Central memory CD8-positive, alpha-beta T cell (primary cell): ENCODE measurements around the gene NFKBIE.

ENCODE experiments used
- ATAC-seq: fragments of 150-1000 bp; cut with Tn5 transposase; replicated peaks from 2 replicates; pipeline ENCODE4 v1.10.0; 2022; ENCODE audit warnings: mild to moderate bottlenecking, moderate FRiP score, moderate number of reproducible peaks; ENCODE audit not compliant: poor library complexity, severe bottlenecking; ENCODE audit errors: extremely low read depth
- DNase-seq, 2 donors: peaks; one replicate each; pipeline ENCODE4 v3.0.0; 2021; ENCODE audit warnings: low spot score in 2 of 2
- H3K27ac Mint-ChIP-seq: one replicate; pipeline ENCODE4 v1.8.0; 2022; ENCODE audit warnings: low read depth, mild to moderate bottlenecking, moderate library complexity, mixed read lengths
- H3K27me3 Mint-ChIP-seq: one replicate; pipeline ENCODE4 v1.8.0; 2022; ENCODE audit warnings: mixed read lengths
- H3K36me3 Mint-ChIP-seq: one replicate; pipeline ENCODE4 v1.8.0; 2022; ENCODE audit warnings: mild to moderate bottlenecking, moderate library complexity, mixed read lengths; ENCODE audit not compliant: insufficient read depth
- H3K4me1 Mint-ChIP-seq: one replicate; pipeline ENCODE4 v1.8.0; 2022; ENCODE audit warnings: mixed read lengths
- H3K4me3 Mint-ChIP-seq: one replicate; pipeline ENCODE4 v1.8.0; 2022; ENCODE audit warnings: mild to moderate bottlenecking, moderate library complexity, mixed read lengths
- H3K9me3 Mint-ChIP-seq: one replicate; pipeline ENCODE4 v1.8.0; 2022; ENCODE audit warnings: mixed read lengths

Gene NFKBIE

DNA sequence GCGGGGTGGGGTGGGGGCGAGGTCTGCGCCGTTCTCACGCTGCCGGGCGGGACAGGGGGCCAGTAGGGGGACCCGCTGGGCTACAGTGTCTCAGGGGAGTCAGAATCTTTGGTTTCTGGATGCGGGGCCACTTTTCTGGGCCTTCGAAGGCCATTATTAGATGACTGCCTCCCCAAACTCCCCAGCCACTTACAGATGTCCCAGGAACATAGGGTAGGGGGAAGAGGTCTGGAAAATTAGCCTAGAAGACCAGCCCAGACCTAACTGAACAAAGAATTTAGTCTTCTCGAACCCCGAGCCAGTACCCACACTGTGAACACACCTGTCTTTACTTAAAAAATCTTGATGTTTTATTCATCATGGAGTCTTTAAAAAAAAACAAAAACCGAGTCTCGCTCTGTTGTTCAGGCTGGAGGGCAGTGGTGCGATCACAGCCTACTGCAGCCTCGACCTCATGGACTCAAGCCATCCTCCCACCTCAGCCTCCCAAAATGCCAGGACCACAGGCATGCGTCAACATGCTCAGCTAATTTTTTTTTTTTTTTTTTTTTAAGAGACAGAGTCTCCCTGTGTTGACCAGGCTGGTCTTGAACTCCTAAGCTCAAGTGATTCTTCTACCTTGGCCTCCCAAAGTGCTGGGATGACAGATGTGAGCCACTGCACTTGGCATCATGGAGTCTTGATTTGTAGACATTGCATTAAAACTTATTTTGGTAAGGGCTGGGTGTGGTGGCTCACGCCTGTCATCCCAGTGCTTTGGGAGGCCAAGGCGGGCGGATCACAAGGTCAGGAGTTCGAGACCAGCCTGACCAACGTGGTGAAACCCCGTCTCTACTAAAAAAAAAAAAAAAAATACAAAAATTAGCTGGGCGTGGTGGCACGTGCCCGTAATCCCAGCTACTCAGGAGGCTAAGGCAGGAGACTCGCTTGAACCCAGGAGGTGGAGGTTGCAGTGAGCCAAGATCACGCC, 45.3 kb downstream of the NFKBIE start:
- H3K9me3 Mint-ChIP-seq: no peaks in the 10 kb centered on the region
- peak overlapping the region; percentile 16 for H3K4me3 Mint-ChIP-seq
- H3K27me3 Mint-ChIP-seq: peaks cover 28% of the 10 kb centered on the region
- H3K36me3 Mint-ChIP-seq: peaks cover 1% of the 10 kb centered on the region
- peaks cover 18% of the 10 kb centered on the region for H3K4me1 Mint-ChIP-seq
- ATAC-seq (no peak), DNase-seq (no peak)
- no peak overlapping the region for H3K27ac Mint-ChIP-seq

DNA sequence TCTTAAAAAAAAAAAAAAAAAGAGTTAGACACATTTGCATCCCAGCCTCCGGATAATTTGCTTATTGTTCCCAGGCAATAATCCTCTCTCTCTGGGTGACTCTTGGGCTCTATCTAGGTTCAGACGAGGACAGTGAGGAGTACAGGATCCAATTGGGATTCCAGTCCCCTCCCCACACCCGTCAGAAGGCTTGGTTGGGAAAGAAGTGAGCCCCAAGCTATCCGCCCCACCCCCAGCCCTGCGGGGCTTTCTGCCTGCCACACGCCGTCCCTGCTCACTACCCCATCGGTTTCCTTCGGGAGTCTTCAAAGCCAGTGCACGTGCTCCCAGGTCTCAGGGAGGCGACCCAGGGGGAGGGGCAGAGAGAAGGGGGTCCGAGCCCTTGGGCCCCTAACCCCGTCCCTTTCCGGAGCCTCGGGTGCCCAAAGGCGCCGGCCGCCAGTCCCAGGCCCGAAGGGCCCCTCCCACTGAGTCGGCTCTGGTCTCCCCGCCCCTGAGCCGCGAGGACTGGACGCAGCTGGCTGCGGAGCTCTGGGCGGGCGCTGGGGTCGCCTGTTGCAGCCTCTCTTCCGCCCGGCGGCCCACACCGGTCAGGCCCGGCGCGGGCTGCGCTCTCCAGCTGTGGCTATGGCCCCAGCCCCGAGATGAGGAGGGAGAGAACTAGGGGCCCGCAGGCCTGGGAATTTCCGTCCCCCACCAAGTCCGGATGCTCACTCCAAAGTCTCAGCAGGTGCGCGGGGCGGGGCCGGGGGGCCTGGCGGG, 46.1 kb downstream of the NFKBIE start:
- peaks cover 12% of the 10 kb centered on the region for H3K4me1 Mint-ChIP-seq
- no peaks in the 10 kb centered on the region for H3K9me3 Mint-ChIP-seq
- peaks cover 1% of the 10 kb centered on the region for H3K36me3 Mint-ChIP-seq
- DNase-seq (no peak), ATAC-seq (no peak)
- peaks cover 28% of the 10 kb centered on the region for H3K27me3 Mint-ChIP-seq
- H3K27ac Mint-ChIP-seq: no peak overlapping the region
- H3K4me3 Mint-ChIP-seq: no peak overlapping the region

DNA sequence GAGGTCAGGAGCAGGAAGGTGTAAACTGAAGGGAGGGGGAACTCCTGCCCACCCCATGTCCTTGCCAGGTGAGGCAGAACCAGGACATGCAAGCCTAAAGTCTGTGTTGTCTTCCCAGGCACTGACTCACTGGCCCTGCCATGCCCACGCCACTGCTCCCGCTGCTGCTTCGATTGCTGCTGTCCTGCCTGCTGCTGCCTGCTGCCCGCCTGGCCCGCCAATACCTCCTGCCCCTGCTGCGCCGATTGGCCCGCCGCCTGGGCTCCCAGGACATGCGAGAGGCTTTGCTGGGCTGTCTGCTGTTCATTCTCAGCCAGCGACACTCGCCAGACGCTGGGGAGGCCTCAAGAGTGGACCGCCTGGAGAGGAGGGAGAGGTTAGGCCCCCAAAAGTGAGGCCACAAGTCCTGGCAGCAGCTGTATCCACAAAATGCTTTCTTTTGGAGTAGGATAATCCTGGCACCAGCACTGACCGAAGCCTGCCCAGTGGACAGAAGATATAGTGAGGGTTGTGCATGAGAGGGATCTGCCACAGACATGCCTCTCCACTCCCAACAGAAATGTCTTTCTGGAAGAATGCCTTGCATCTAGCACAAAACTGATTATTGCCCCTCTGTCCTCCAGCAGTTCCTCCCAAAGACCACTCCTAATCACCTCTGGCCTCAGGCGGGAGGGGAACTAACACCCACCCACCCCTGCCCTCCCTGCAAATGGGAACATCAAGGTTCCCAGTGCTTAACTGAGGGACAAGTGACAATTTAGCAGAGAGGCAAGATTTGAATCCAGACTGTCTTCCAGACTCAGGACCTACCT, 47.8 kb downstream of the NFKBIE start:
- no peak for ATAC-seq

DNA sequence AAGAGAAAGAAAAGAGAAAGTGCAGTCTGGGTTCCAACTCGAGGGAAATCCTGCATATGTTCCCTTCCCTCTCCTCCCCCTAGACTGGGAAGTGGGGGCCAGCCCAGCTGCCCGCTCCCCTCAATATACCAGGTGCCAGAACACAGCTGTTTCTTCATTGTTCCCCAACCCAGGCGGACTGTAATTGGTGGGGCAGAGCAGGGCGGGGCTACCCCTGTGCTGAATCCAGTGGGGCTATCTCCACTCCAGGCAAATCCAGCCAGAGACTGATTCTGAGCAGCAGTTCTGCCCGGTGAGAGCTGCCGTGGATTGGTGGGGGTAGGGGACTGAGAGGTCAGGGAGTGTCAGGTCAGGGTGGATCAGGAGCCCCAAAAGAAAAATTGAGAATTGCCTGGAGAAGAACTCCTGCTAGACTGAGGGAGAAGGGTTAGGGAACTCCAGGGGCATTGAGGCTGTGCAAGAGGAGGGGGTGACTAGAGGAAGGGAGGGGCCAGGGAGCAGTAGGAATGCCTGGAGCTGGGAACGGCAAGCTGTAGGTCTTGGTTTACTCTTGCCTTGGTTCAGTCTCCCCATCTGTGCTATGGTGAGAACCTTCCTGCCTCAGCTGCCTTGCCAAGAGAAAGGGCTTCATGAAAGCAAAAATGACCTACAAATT, 48.5 kb downstream of the NFKBIE start, which contains the start of gene MYMX:
Gene MYMX, plus strand, starts transcription at position 250 of the 655 bp plus-strand sequence. CDS start 546 bp downstream, outside the sequence.
- no peak within 1 kb of the TSS for H3K4me3 Mint-ChIP-seq
- DNase-seq: no peak
- ATAC-seq: no peak

More for the DNA sequence above, 47.8 kb downstream of the NFKBIE start:
- Mint-ChIP-seq H3K36me3 (peaks cover 1% of the 10 kb centered on the region), H3K27ac (no peak overlapping the region), H3K4me3 (no peak overlapping the region), H3K27me3 (peaks cover 28% of the 10 kb centered on the region), H3K9me3 (no peaks in the 10 kb centered on the region), H3K4me1 (peaks cover 1% of the 10 kb centered on the region)
- no peak for DNase-seq

DNA sequence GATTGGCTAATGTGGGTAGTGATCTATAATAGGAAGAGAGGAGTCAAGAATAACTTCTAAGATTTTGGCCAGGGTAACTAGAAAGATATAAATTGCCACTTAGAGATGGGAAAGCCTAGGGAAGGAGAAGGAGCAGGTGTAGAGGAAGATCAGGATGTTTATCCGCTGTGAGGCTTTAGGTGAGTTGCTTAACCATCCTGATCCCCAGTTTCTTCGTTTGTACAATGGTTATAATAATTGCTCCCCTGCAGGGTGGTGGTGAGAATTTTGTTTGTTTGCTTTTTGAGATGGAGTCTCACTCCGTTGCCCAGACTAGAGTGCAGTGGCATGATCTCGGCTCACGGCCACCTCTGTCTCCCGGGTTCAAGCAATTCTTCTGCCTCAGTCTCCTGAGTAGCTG, 51.0 kb downstream of the NFKBIE start:
- DNase-seq (no peak), ATAC-seq (no peak)
- Mint-ChIP-seq H3K27ac (no peak overlapping the region), H3K9me3 (no peaks in the 10 kb centered on the region), H3K4me1 (no peaks in the 10 kb centered on the region), H3K27me3 (peaks cover 36% of the 10 kb centered on the region), H3K36me3 (peaks cover 1% of the 10 kb centered on the region), H3K4me3 (no peak overlapping the region)

More for the DNA sequence above, 48.5 kb downstream of the NFKBIE start, which contains the start of gene MYMX:
- no peaks in the 10 kb centered on the region for H3K4me1 Mint-ChIP-seq
- H3K27ac Mint-ChIP-seq: no peak within 1 kb of the TSS
- no peaks in the 10 kb centered on the region for H3K9me3 Mint-ChIP-seq
- H3K27me3 Mint-ChIP-seq: peaks cover 28% of the 10 kb centered on the region
- H3K36me3 Mint-ChIP-seq: peaks cover 1% of the 10 kb centered on the region

DNA sequence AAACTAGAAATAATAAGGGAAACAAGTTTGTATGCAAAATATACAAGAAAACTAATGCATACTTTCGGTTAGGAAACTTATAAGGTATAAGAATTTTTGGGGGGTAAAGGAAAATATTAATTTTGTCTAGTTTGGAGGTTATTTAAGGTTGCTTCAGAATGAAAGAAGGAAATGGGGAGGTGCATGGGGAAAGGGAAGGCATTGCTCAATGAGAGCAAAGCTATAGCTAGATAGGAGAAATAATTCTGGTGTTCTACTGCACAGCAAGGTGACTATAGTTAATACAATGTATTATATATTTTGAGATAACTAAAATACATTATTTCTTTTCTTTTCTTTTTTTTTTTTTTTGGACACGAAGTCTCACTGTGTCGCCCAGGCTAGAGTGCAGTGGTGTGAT, 54.1 kb downstream of the NFKBIE start:
- Mint-ChIP-seq H3K36me3 (no peaks in the 10 kb centered on the region), H3K27me3 (peaks cover 35% of the 10 kb centered on the region), H3K4me3 (no peak overlapping the region), H3K4me1 (no peaks in the 10 kb centered on the region), H3K9me3 (no peaks in the 10 kb centered on the region), H3K27ac (no peak overlapping the region)
- no peak for ATAC-seq
- no peak for DNase-seq
